Astrocyte (in vitro differentiated cells and primary cell): Measurements from ENCODE around the gene MIEF2. TPM values are rescaled to one million over a fixed set of nuclear protein-coding genes. Genes with fewer than 3 reads are reported as not detected.

Experiments
- DNase-seq: peaks from one replicate; pipeline ENCODE4 v3.0.0-alpha.2; 2010; ENCODE audit warnings: low read depth
- FAIRE-seq: peaks from 2 replicates; lab custom pipeline; 2011; peaks lifted over from hg19 to GRCh38; lab: Jason Lieb, UNC
- H2AFZ ChIP-seq: 2 replicates; pipeline ENCODE4 v1.6.0; 2012; ENCODE audit warnings: low read depth, low read length, inconsistent platforms
- H3K27ac ChIP-seq: 2 replicates; pipeline ENCODE4 v1.5.1; 2011; ENCODE audit warnings: low read depth, low read length, inconsistent platforms
- H3K27me3 ChIP-seq: 2 replicates; pipeline ENCODE4 v1.6.0; 2011; ENCODE audit warnings: low read length, inconsistent platforms; ENCODE audit not compliant: insufficient read depth
- H3K36me3 ChIP-seq: 2 replicates; pipeline ENCODE4 v1.5.1; 2011; ENCODE audit warnings: low read length, inconsistent platforms; ENCODE audit not compliant: insufficient read depth
- H3K4me1 ChIP-seq: 2 replicates; pipeline ENCODE4 v1.5.1; 2011; ENCODE audit warnings: low read length, inconsistent platforms; ENCODE audit not compliant: insufficient read depth
- H3K4me2 ChIP-seq: 2 replicates; pipeline ENCODE4 v1.6.0; 2012; ENCODE audit warnings: low read length, inconsistent platforms
- H3K4me3 ChIP-seq: 2 replicates; pipeline ENCODE4 v1.5.1; 2011; ENCODE audit warnings: low read depth, mild to moderate bottlenecking, low read length, inconsistent platforms; ENCODE audit not compliant: insufficient read depth
- H3K79me2 ChIP-seq: 2 replicates; pipeline ENCODE4 v1.6.0; 2012; ENCODE audit warnings: mild to moderate bottlenecking, low read length, inconsistent platforms; ENCODE audit not compliant: insufficient read depth
- H3K9ac ChIP-seq: 2 replicates; pipeline ENCODE4 v1.6.0; 2012; ENCODE audit warnings: mild to moderate bottlenecking, low read length, inconsistent platforms
- H3K9me3 ChIP-seq: 2 replicates; pipeline ENCODE4 v1.5.1; 2012; ENCODE audit warnings: low read depth, mild to moderate bottlenecking, low read length, inconsistent platforms; ENCODE audit not compliant: insufficient read depth
- H4K20me1 ChIP-seq: 2 replicates; pipeline ENCODE4 v1.6.0; 2012; ENCODE audit warnings: low read length, inconsistent platforms; ENCODE audit not compliant: insufficient read depth
- H3K27ac Mint-ChIP-seq: one replicate; pipeline ENCODE4 v1.8.0; 2021; ENCODE audit warnings: mild to moderate bottlenecking, mixed read lengths; ENCODE audit not compliant: unreplicated experiment
- H3K27me3 Mint-ChIP-seq: one replicate; pipeline ENCODE4 v1.8.0; 2021; ENCODE audit warnings: low read depth, mixed read lengths; ENCODE audit not compliant: unreplicated experiment
- H3K36me3 Mint-ChIP-seq: one replicate; pipeline ENCODE4 v1.8.0; 2021; ENCODE audit warnings: low read depth, mixed read lengths; ENCODE audit not compliant: unreplicated experiment
- H3K4me1 Mint-ChIP-seq: one replicate; pipeline ENCODE4 v1.8.0; 2021; ENCODE audit warnings: low read depth, mixed read lengths; ENCODE audit not compliant: unreplicated experiment
- H3K4me3 Mint-ChIP-seq: one replicate; pipeline ENCODE4 v1.8.0; 2021; ENCODE audit warnings: mild to moderate bottlenecking, moderate library complexity, mixed read lengths; ENCODE audit not compliant: unreplicated experiment
- H3K9me3 Mint-ChIP-seq: one replicate; pipeline ENCODE4 v1.8.0; 2021; ENCODE audit warnings: mild to moderate bottlenecking, mixed read lengths; ENCODE audit not compliant: unreplicated experiment
- EZH2 ChIP-seq: IDR thresholded peaks from 2 replicates; pipeline ENCODE4 v1.6.1; 2012; ENCODE audit warnings: mild to moderate bottlenecking, low read length, inconsistent platforms; ENCODE audit not compliant: insufficient read depth
- total RNA-seq: library from RNA; stranded (reverse); gene quantifications from 2 replicates; pipeline ENCODE4 v1.2.1, GENCODE V29; 2021
- TF ChIP-seq, protein P1 (sequence below): IDR thresholded peaks from 2 replicates; pipeline ENCODE4 v1.5.1; 2011; ENCODE audit warnings: low read depth, mild to moderate bottlenecking, inconsistent platforms, low read length, moderate library complexity; ENCODE audit not compliant: insufficient read depth

MIEF2 gene
- total RNA-seq, 1 donor from 2014 or later, result 14.1 TPM

DNA sequence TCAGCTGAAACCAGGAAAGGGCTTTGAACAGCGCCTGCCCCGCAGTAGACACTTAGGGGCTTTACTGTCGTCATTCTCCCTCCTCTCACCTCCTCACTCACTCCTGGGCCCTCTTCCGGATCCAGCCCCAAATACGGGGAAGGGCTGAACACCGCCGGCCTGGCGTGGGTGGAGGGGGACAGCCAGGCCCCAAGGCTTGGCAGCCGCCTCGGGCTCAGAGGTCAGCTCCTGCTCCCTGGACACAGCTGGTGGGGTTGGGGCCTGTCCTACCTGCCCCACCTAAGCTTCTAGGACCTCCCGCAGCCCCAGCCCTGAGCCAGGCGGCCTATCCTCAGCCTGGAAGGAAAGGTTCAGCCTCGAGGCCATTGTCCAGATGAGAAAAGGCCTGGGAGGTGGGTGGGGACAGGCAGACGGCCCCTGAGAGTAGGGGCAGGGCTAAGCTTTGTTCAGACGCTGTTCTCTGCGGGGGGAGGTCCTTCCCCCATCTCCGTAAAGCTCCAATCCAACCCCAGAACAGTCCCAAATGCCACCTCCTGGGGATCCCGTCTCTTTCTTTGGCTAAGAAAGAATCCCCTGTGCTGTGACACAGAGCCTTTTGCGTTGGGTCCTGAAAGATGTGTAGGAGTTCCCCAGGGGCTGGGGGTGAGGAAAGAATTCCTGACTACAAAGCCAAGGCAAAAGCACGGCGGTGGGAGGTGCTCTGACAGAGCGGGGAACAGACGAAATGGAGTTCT, 35.9 kb upstream of the MIEF2 start:
- H2AFZ ChIP-seq, result peak overlapping the region; percentile 84
- DNase-seq, result no peak
- H3K4me2 ChIP-seq, result peak overlapping the region; percentile 87
- H3K27ac Mint-ChIP-seq, result peak overlapping the region; percentile 94
- H3K9ac ChIP-seq, result peak overlapping the region; percentile 64
- H3K36me3 Mint-ChIP-seq, result no peaks in the 10 kb centered on the region
- H4K20me1 ChIP-seq, result peaks cover 37% of the 10 kb centered on the region
- peak overlapping the region; percentile 88 for H3K4me3 Mint-ChIP-seq
- H3K36me3 ChIP-seq, result no peaks in the 10 kb centered on the region
- no peak overlapping the region for H3K27ac ChIP-seq
- TF ChIP-seq EZH2, result no peak
- TF ChIP-seq, protein P1, sequence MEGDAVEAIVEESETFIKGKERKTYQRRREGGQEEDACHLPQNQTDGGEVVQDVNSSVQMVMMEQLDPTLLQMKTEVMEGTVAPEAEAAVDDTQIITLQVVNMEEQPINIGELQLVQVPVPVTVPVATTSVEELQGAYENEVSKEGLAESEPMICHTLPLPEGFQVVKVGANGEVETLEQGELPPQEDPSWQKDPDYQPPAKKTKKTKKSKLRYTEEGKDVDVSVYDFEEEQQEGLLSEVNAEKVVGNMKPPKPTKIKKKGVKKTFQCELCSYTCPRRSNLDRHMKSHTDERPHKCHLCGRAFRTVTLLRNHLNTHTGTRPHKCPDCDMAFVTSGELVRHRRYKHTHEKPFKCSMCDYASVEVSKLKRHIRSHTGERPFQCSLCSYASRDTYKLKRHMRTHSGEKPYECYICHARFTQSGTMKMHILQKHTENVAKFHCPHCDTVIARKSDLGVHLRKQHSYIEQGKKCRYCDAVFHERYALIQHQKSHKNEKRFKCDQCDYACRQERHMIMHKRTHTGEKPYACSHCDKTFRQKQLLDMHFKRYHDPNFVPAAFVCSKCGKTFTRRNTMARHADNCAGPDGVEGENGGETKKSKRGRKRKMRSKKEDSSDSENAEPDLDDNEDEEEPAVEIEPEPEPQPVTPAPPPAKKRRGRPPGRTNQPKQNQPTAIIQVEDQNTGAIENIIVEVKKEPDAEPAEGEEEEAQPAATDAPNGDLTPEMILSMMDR, result no peak
- H3K4me1 ChIP-seq, result peaks cover 27% of the 10 kb centered on the region
- H3K9me3 ChIP-seq, result no peaks in the 10 kb centered on the region
- FAIRE-seq, result no peak
- H3K4me3 ChIP-seq, result peak overlapping the region; percentile 53
- peaks cover 38% of the 10 kb centered on the region for H3K79me2 ChIP-seq
- no peaks in the 10 kb centered on the region for H3K27me3 ChIP-seq
- peaks cover 2% of the 10 kb centered on the region for H3K9me3 Mint-ChIP-seq
- H3K4me1 Mint-ChIP-seq, result peaks cover 5% of the 10 kb centered on the region
- no peaks in the 10 kb centered on the region for H3K27me3 Mint-ChIP-seq

DNA sequence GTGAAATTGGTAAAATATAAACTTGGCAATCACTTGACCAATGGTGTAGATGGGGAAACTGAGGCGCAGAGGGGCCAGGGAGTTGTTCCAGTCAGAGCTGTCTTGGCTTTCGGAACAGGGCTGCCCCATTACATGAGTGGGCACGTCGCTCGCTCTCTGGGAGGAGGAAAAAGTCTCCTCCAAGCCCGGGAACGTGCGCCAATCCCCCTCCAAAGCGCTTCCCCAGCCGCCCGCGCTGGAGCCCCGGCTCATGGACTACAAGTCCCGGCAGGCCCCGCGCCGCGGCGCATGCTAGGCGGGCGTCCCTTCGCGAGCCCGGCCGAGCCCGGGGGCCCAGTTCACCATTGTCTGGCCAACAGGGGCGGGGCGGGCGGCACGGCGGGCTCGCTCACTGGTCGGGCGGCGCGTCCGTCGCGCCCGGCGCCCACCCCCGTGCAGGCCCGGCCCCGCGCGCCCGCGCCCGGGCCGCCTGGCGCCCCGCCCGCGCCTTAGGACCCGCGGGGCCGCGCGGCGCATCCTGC, 35.3 kb upstream of the MIEF2 start, which contains the start of gene LLGL1:
LLGL1 (plus strand) TSS at position 515 of the 521 bp plus-strand sequence. CDS start 48 bp downstream, outside the sequence.
- peak within 1 kb of the TSS; percentile 94 for H3K27ac Mint-ChIP-seq
- H3K9me3 Mint-ChIP-seq, result peaks cover 2% of the 10 kb centered on the region
- peak within 1 kb of the TSS; percentile 97 for H3K9ac ChIP-seq
- peaks cover 43% of the 10 kb centered on the region for H4K20me1 ChIP-seq
- no peaks in the 10 kb centered on the region for H3K36me3 Mint-ChIP-seq
- peak within 1 kb of the TSS; percentile 100 for H3K4me3 Mint-ChIP-seq
- no peak for TF ChIP-seq EZH2
- TF ChIP-seq, protein P1, result no peak
- H3K4me3 ChIP-seq, result peak within 1 kb of the TSS; percentile 95
- FAIRE-seq (no peak), DNase-seq (peak; percentile 79)
- no peaks in the 10 kb centered on the region for H3K27me3 ChIP-seq
- H3K36me3 ChIP-seq, result no peaks in the 10 kb centered on the region
- peak within 1 kb of the TSS; percentile 100 for H3K4me2 ChIP-seq
- no peaks in the 10 kb centered on the region for H3K9me3 ChIP-seq
- peaks cover 27% of the 10 kb centered on the region for H3K4me1 ChIP-seq
- peak within 1 kb of the TSS; percentile 88 for H2AFZ ChIP-seq
- no peak within 1 kb of the TSS for H3K27ac ChIP-seq
- H3K4me1 Mint-ChIP-seq, result peaks cover 5% of the 10 kb centered on the region
- H3K79me2 ChIP-seq, result peaks cover 44% of the 10 kb centered on the region
- H3K27me3 Mint-ChIP-seq, result no peaks in the 10 kb centered on the region
